BLaER1 (cell line): ENCODE data around the gene ZNF14.
"Not testable (repeated sequence)": the region's sequence is repeated elsewhere in the genome, so short reads cannot be mapped to it uniquely, and the experiment has no call there.

Source experiments
- H3K27ac ChIP-seq: shearing (Covaris generic); formaldehyde crosslinking; 2 replicates; pipeline ENCODE4 v1.8.1; 2022
- H3K27me3 ChIP-seq: shearing (Covaris generic); formaldehyde crosslinking; 2 replicates; pipeline ENCODE4 v1.8.1; 2022
- H3K36me3 ChIP-seq: shearing (Covaris generic); formaldehyde crosslinking; 2 replicates; pipeline ENCODE4 v1.8.1; 2022
- H3K4me1 ChIP-seq: shearing (Covaris generic); formaldehyde crosslinking; 2 replicates; pipeline ENCODE4 v1.8.1; 2022
- H3K4me2 ChIP-seq: shearing (Covaris generic); formaldehyde crosslinking; 2 replicates; pipeline ENCODE4 v1.8.1; 2022
- H3K4me3 ChIP-seq: shearing (Covaris generic); formaldehyde crosslinking; 2 replicates; pipeline ENCODE4 v1.8.1; 2022
- H3K9ac ChIP-seq: shearing (Covaris generic); formaldehyde crosslinking; 2 replicates; pipeline ENCODE4 v1.8.1; 2022
- H3K9me3 ChIP-seq: shearing (Covaris generic); formaldehyde crosslinking; 2 replicates; pipeline ENCODE4 v1.8.1; 2022
- H4K20me1 ChIP-seq: shearing (Covaris generic); formaldehyde crosslinking; 2 replicates; pipeline ENCODE4 v1.8.1; 2022
- Cebpa-rat ChIP-seq: shearing (Covaris generic); IDR thresholded peaks from 2 replicates; pipeline ENCODE4 v1.8.1; 2022

Gene ZNF14

GRCh38 chr19:19737559-19738332 lies 4.8 kb upstream of the ZNF14 start:
- Histone ChIP-seq H3K27ac (no peak overlapping the region), H3K4me1 (no peaks in the 10 kb centered on the region), H3K36me3 (no peaks in the 10 kb centered on the region), H3K4me3 (no peak overlapping the region), H3K27me3 (no peaks in the 10 kb centered on the region), H3K4me2 (no peak overlapping the region), H3K9me3 (0 out of 2 replicates have a peak, but pooled peaks cover 3% of the 10 kb centered on the region), H3K9ac (no peak overlapping the region), H4K20me1 (no peaks in the 10 kb centered on the region)
- no peak for TF ChIP-seq Cebpa-rat

- Histone ChIP-seq H3K4me3 (no peak overlapping the region), H4K20me1 (no peaks in the 10 kb centered on the region; the same call in 1 of the 2 replicates), H3K4me2 (no peak overlapping the region), H3K4me1 (no peaks in the 10 kb centered on the region), H3K27ac (no peak overlapping the region), H3K9me3 (peaks cover 98% of the 10 kb centered on the region), H3K36me3 (peaks cover 63% of the 10 kb centered on the region), H3K27me3 (no peaks in the 10 kb centered on the region), H3K9ac (no peak overlapping the region)
- no peak for TF ChIP-seq Cebpa-rat
These were observed 11.0 kb downstream of the ZNF14 start for GRCh38 chr19:19721896-19722295.

GRCh38 chr19:19719798-19720197 lies 13.1 kb downstream of the ZNF14 start:
- Histone ChIP-seq H3K36me3 (peaks cover 71% of the 10 kb centered on the region), H3K9me3 (peaks cover 98% of the 10 kb centered on the region)

GRCh38 chr19:19711934-19712828 lies 20.7 kb downstream of the ZNF14 start:
- peaks cover 100% of the 10 kb centered on the region for H3K9me3 ChIP-seq
- peaks cover 99% of the 10 kb centered on the region for H3K36me3 ChIP-seq

More at GRCh38 chr19:19719798-19720197, 13.1 kb downstream of the ZNF14 start:
- Histone ChIP-seq H4K20me1 (no peaks in the 10 kb centered on the region; the same call in 1 of the 2 replicates), H3K9ac (no peak overlapping the region), H3K4me1 (no peaks in the 10 kb centered on the region), H3K27ac (no peak overlapping the region), H3K4me2 (no peak overlapping the region), H3K4me3 (peak overlapping the region; percentile 22; the same call in 1 of the 2 replicates), H3K27me3 (no peaks in the 10 kb centered on the region)
- no peak for TF ChIP-seq Cebpa-rat

GRCh38 chr19:19711306-19711933 lies 21.5 kb downstream of the ZNF14 start:
- H4K20me1 ChIP-seq = no peaks in the 10 kb centered on the region
- H3K36me3 ChIP-seq = peaks cover 97% of the 10 kb centered on the region
- no peaks in the 10 kb centered on the region for H3K27me3 ChIP-seq
- H3K4me3 ChIP-seq = peak overlapping the region; percentile 35; the same call in 1 of the 2 replicates
- TF ChIP-seq Cebpa-rat = no peak
- H3K4me2 ChIP-seq = no peak overlapping the region
- H3K9ac ChIP-seq = no peak overlapping the region
- peaks cover 100% of the 10 kb centered on the region for H3K9me3 ChIP-seq
- no peaks in the 10 kb centered on the region for H3K4me1 ChIP-seq
- H3K27ac ChIP-seq = no peak overlapping the region

More at GRCh38 chr19:19711934-19712828, 20.7 kb downstream of the ZNF14 start:
- H4K20me1 ChIP-seq = no peaks in the 10 kb centered on the region; the same call in 1 of the 2 replicates
- no peak for TF ChIP-seq Cebpa-rat
- no peaks in the 10 kb centered on the region for H3K27me3 ChIP-seq
- H3K4me2 ChIP-seq = no peak overlapping the region
- H3K4me1 ChIP-seq = no peaks in the 10 kb centered on the region
- H3K4me3 ChIP-seq = peak overlapping the region; percentile 35
- H3K9ac ChIP-seq = no peak overlapping the region
- H3K27ac ChIP-seq = no peak overlapping the region

- TF ChIP-seq Cebpa-rat = no peak
- Histone ChIP-seq H3K4me3 (peak overlapping the region; percentile 35), H3K36me3 (peaks cover 94% of the 10 kb centered on the region), H4K20me1 (no peaks in the 10 kb centered on the region), H3K27me3 (no peaks in the 10 kb centered on the region), H3K9ac (no peak overlapping the region), H3K27ac (no peak overlapping the region), H3K9me3 (peaks cover 100% of the 10 kb centered on the region), H3K4me1 (no peaks in the 10 kb centered on the region), H3K4me2 (no peak overlapping the region)
These were observed 22.4 kb downstream of the ZNF14 start for GRCh38 chr19:19710506-19710905.

GRCh38 chr19:19704836-19705235 lies 28.1 kb downstream of the ZNF14 start:
- Histone ChIP-seq H4K20me1 (no peaks in the 10 kb centered on the region), H3K27me3 (no peaks in the 10 kb centered on the region)
- TF ChIP-seq Cebpa-rat = no peak

GRCh38 chr19:19700493-19700892 lies 32.4 kb downstream of the ZNF14 start:
- H3K27ac ChIP-seq = not testable (repeated sequence)
- Histone ChIP-seq H3K9me3 (peaks cover 57% of the 10 kb centered on the region), H3K36me3 (peaks cover 44% of the 10 kb centered on the region)

More at GRCh38 chr19:19704836-19705235, 28.1 kb downstream of the ZNF14 start:
- Histone ChIP-seq H3K4me3 (no peak overlapping the region), H3K9me3 (peaks cover 100% of the 10 kb centered on the region), H3K4me1 (no peaks in the 10 kb centered on the region), H3K36me3 (peaks cover 82% of the 10 kb centered on the region), H3K27ac (no peak overlapping the region), H3K9ac (no peak overlapping the region), H3K4me2 (no peak overlapping the region)

GRCh38 chr19:19697589-19697988 lies 35.3 kb downstream of the ZNF14 start:
- H3K36me3 ChIP-seq = peaks cover 18% of the 10 kb centered on the region; the same call in 1 of the 2 replicates

More at GRCh38 chr19:19700493-19700892, 32.4 kb downstream of the ZNF14 start:
- H3K4me2 ChIP-seq, H3K4me1 ChIP-seq, H3K9ac ChIP-seq, H3K4me3 ChIP-seq, H4K20me1 ChIP-seq, H3K27me3 ChIP-seq: not testable (repeated sequence)

More at GRCh38 chr19:19697589-19697988, 35.3 kb downstream of the ZNF14 start:
- Histone ChIP-seq H3K9me3 (peaks cover 32% of the 10 kb centered on the region), H3K27me3 (no peaks in the 10 kb centered on the region), H3K4me3 (no peak overlapping the region), H4K20me1 (no peaks in the 10 kb centered on the region), H3K4me2 (no peak overlapping the region), H3K27ac (no peak overlapping the region), H3K4me1 (no peaks in the 10 kb centered on the region), H3K9ac (no peak overlapping the region)
- TF ChIP-seq Cebpa-rat = no peak
